OCI-LY3 (cell line): Measurements from ENCODE around the gene SFTA2.
A peak's percentile ranks its signal among the peaks of the same experiment; 100 is the strongest.
"Not testable (repeated sequence)": the region's sequence is repeated elsewhere in the genome, so short reads cannot be mapped to it uniquely, and the experiment has no call there.

Source experiments
- H2AFZ ChIP-seq: fragments of 200-600, 300-600 bp; shearing (Covaris generic); 2 replicates; pipeline ENCODE4 v1.6.0; 2014; ENCODE audit warnings: antibody characterized with exemption, low read depth, low read length
- H3K27ac ChIP-seq: fragments of 200-600, 300-600 bp; sonication (generic); 2 replicates; pipeline ENCODE4 v1.5.1; 2014; ENCODE audit warnings: mild to moderate bottlenecking, low read length, moderate library complexity, mixed read lengths
- H3K27me3 ChIP-seq: fragments of 200-600, 300-600 bp; sonication (generic); 2 replicates; pipeline ENCODE4 v1.6.1; 2014; ENCODE audit warnings: low read depth, low read length, mixed read lengths
- H3K36me3 ChIP-seq: fragments of 200-600, 300-600 bp; sonication (generic); replicated peaks from 2 replicates; pipeline ENCODE3; 2014; ENCODE audit warnings: low read depth, low read length, mixed read lengths
- H3K4me1 ChIP-seq: fragments of 300-600, 200-600 bp; sonication (generic); 2 replicates; pipeline ENCODE4 v1.6.1; 2014; ENCODE audit warnings: low read length, mixed read lengths
- H3K4me2 ChIP-seq: fragments of 200-600, 300-600 bp; sonication (generic); 2 replicates; pipeline ENCODE4 v1.6.1; 2014; ENCODE audit warnings: low read length, mixed read lengths
- H3K4me3 ChIP-seq: fragments of 300-600, 200-600 bp; sonication (generic); 2 replicates; pipeline ENCODE4 v1.5.1; 2014; ENCODE audit warnings: antibody characterized with exemption, mild to moderate bottlenecking, low read length, moderate library complexity
- H3K79me2 ChIP-seq: fragments of 300-600, 200-600 bp; shearing (Covaris generic); 2 replicates; pipeline ENCODE4 v1.6.1; 2014; ENCODE audit warnings: mild to moderate bottlenecking, low read length, mixed read lengths
- H3K9ac ChIP-seq: fragments of 300-600, 200-600 bp; shearing (Covaris generic); 2 replicates; pipeline ENCODE4 v1.6.0; 2014; ENCODE audit warnings: mild to moderate bottlenecking, low read length, moderate library complexity
- H3K9me3 ChIP-seq: fragments of 200-600, 300-600 bp; shearing (Covaris generic); 2 replicates; pipeline ENCODE4 v1.6.1; 2014; ENCODE audit warnings: low read length, mixed read lengths; ENCODE audit not compliant: insufficient read depth
- H4K20me1 ChIP-seq: fragments of 200-600, 300-600 bp; sonication (generic); 2 replicates; pipeline ENCODE4 v1.6.1; 2016; ENCODE audit warnings: low read length, mixed read lengths; ENCODE audit not compliant: insufficient read depth
- EZH2phosphoT487 ChIP-seq: fragments of 200-600 bp; shearing (Covaris generic); IDR thresholded peaks from 2 replicates; pipeline ENCODE4 v1.6.1; 2018; ENCODE audit warnings: antibody characterized with exemption, mixed run types, low read depth
- TF ChIP-seq, protein P1 (sequence below): fragments of 200-600, 300-600 bp; sonication (generic); IDR thresholded peaks from 2 replicates; pipeline ENCODE4 v1.5.1; 2014; ENCODE audit warnings: antibody characterized with exemption, low read length, low read depth

SFTA2 gene

DNA sequence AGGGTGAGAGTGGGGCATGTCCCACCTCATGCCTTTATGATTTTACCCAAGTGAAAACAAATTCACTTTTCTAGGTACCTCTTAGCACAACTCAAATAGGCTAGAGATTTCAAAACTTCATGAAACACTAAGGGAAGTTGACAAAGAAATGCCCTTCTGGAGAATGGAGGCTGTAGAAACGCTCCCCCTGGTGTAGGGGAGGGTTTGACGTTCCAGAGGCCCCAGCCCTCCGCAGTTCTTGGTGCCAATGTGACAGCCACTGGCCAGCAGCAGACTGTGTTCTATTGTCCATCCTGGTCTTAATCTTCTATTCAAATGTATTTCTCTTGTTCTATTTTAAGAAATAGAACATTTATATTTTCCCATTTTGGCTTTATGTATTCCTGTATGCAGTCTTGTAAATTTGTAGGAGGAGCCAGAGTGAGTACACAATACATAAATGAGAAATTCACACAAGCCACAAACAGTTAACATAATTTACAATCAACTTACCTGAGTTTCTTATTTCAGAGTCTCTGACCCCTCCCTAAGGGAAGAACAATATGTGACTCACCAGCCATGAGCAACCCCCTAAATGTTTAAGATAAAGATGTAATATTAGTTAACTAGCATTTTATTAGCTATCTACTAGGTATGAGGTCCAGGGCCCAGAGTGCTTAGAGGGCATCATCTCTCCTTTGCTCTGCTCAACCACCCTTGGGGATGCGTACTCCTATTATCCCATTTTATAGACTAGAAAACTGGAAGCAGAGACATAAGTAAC is 42.7 kb upstream of the SFTA2 start:
- H3K4me2 ChIP-seq, result no peak overlapping the region
- H3K9ac ChIP-seq, result no peak overlapping the region
- H3K4me1 ChIP-seq, result peaks cover 3% of the 10 kb centered on the region; the same call in 1 of the 2 replicates
- H3K4me3 ChIP-seq, result no peak overlapping the region
- H3K36me3 ChIP-seq, result no peaks in the 10 kb centered on the region
- H3K9me3 ChIP-seq, result no peaks in the 10 kb centered on the region
- no peak overlapping the region for H2AFZ ChIP-seq
- H3K79me2 ChIP-seq, result no peaks in the 10 kb centered on the region
- no peaks in the 10 kb centered on the region for H4K20me1 ChIP-seq
- TF ChIP-seq, protein P1, sequence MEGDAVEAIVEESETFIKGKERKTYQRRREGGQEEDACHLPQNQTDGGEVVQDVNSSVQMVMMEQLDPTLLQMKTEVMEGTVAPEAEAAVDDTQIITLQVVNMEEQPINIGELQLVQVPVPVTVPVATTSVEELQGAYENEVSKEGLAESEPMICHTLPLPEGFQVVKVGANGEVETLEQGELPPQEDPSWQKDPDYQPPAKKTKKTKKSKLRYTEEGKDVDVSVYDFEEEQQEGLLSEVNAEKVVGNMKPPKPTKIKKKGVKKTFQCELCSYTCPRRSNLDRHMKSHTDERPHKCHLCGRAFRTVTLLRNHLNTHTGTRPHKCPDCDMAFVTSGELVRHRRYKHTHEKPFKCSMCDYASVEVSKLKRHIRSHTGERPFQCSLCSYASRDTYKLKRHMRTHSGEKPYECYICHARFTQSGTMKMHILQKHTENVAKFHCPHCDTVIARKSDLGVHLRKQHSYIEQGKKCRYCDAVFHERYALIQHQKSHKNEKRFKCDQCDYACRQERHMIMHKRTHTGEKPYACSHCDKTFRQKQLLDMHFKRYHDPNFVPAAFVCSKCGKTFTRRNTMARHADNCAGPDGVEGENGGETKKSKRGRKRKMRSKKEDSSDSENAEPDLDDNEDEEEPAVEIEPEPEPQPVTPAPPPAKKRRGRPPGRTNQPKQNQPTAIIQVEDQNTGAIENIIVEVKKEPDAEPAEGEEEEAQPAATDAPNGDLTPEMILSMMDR, result no peak
- no peak for TF ChIP-seq EZH2phosphoT487
- H3K27ac ChIP-seq, result no peak overlapping the region
- H3K27me3 ChIP-seq, result peaks cover 11% of the 10 kb centered on the region; the same call in 1 of the 2 replicates

DNA sequence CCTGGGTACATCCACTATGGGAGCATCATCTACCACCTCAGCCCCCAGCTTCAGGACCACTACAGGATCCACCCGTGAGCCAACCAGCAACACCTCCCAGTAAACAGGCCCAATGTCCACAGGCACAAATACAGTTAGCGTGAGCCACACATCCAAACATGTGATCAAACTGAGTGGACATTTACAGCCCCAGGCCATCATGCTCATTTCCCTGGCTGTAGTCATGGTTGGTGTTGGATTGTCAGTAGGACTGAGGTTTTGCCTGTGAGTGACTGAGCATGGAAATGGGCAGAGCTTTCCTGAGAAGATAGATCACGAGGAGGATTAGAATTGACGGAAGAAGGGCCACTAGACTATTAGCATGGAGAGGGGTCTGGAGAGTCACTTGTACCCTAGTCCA is 40.8 kb upstream of the SFTA2 start:
- Histone ChIP-seq H2AFZ (no peak overlapping the region), H3K9ac (no peak overlapping the region), H3K79me2 (no peaks in the 10 kb centered on the region), H3K27ac (no peak overlapping the region), H4K20me1 (no peaks in the 10 kb centered on the region), H3K4me1 (peaks cover 12% of the 10 kb centered on the region), H3K4me3 (no peak overlapping the region), H3K27me3 (no peaks in the 10 kb centered on the region), H3K4me2 (no peak overlapping the region), H3K36me3 (no peaks in the 10 kb centered on the region), H3K9me3 (no peaks in the 10 kb centered on the region)
- TF ChIP-seq EZH2phosphoT487, result no peak
- TF ChIP-seq, protein P1, result no peak

DNA sequence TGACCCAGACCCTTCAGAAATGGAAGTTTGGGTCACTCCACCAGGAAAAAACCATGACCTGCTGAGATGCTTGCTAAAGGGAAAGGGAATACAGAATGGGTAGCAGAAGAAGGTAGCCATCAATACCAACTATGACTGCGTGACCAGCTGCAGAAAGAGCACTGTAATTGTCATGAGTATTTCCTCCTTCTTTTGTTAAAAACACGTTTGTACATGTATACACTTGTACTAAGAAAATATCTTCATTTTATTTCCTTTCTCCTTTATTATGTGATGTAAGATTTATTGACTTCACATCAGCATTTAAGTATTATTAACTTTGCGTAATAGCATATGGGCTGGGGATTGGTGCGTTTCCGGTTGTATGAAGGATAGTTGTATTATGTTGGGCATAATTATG is 39.0 kb upstream of the SFTA2 start:
- Histone ChIP-seq H3K79me2 (no peaks in the 10 kb centered on the region), H2AFZ (no peak overlapping the region), H3K9ac (no peak overlapping the region), H3K4me3 (no peak overlapping the region), H3K9me3 (no peaks in the 10 kb centered on the region), H3K36me3 (no peaks in the 10 kb centered on the region), H3K4me2 (no peak overlapping the region), H3K27me3 (no peaks in the 10 kb centered on the region), H3K4me1 (peaks cover 12% of the 10 kb centered on the region), H4K20me1 (no peaks in the 10 kb centered on the region), H3K27ac (no peak overlapping the region)
- TF ChIP-seq, protein P1, result no peak
- no peak for TF ChIP-seq EZH2phosphoT487

DNA sequence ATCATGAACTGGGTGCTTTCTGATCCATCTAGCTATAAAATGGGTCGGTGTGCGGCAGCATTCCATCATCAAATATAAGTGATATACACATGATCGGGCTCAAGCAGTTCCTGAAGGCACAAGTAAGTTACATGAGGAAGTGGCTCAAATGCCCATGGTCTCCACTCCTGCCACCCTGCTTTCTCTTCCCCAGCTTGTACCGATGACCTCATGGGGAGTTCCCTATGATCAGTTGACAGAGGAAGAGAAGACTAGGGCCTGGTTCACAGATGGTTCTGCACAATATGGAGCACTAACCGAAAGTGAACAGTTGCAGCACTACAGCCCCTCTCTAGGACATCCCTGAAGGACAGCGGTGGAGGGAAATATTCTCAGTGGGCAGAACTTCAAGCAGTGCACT is 37.2 kb upstream of the SFTA2 start:
- H2AFZ ChIP-seq, H4K20me1 ChIP-seq, H3K27me3 ChIP-seq, H3K79me2 ChIP-seq, H3K9ac ChIP-seq, H3K4me3 ChIP-seq, H3K36me3 ChIP-seq, H3K9me3 ChIP-seq, H3K27ac ChIP-seq, H3K4me1 ChIP-seq: not testable (repeated sequence)
- H3K4me2 ChIP-seq, result peak overlapping the region; percentile 25; the same call in 1 of the 2 replicates
